EL (cell line): ENCODE data around the gene HNRNPL.
A peak's percentile ranks its signal among the peaks of the same experiment; 100 is the strongest.
"Not testable (repeated sequence)": the region's sequence is repeated elsewhere in the genome, so short reads cannot be mapped to it uniquely, and the experiment has no call there.

ENCODE experiments used
- DNase-seq: peaks from one replicate; pipeline ENCODE4 v3.0.0-alpha.2; 2016

HNRNPL gene

DNA sequence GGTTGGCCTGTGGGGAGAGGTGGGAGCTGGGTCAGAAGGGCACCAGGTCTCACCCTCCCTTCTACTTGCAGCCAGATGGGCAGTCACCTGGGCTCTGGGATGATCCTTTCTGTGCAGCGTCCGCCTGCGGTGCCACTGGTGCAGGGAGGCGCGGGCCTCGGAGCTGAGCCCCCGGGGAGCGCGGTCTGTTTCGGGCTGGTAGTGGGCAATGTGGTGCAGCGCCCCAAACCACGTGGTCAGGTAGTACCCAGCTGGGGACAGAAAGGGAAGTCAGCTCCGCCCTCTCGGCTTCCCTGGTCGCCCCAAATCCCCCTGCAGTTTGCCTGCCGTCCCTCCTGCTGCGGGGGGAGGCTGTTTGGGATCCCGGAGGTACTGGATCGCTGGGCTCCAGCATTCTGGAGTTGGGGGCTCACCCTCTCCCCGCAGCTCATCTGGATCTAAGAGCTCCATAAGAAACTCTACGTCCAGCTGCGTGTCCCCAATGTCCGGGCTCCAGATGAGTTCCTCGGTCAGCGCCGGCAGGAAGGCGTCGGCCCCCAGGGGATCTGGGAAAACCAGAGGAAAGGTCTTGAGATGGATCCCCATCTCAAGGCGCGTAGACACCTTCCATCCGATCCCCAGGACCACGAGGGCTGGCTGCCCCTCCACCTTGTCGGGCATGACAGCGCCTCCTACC, 19.5 kb upstream of the HNRNPL start:
- DNase-seq: no peak

DNA sequence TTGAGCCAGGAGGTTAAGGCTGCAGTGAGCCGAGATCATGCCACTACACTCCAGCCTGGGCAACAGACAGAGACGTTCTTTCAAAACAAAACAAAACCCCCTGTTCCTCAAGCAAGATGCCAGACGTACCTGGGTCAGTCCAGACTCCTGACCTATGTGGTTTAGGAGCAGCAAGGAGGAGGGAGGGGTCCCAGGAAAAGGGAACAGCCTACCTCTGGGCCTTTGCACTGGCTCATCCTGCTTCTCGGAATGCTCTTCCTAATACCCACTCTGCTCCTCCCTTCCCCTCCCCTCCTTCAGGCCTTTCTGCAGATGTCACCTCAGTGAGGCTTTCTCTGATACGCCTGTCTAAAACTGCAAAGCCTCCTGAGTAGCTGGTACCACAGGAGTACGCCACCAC, 18.8 kb upstream of the HNRNPL start:
- no peak for DNase-seq

DNA sequence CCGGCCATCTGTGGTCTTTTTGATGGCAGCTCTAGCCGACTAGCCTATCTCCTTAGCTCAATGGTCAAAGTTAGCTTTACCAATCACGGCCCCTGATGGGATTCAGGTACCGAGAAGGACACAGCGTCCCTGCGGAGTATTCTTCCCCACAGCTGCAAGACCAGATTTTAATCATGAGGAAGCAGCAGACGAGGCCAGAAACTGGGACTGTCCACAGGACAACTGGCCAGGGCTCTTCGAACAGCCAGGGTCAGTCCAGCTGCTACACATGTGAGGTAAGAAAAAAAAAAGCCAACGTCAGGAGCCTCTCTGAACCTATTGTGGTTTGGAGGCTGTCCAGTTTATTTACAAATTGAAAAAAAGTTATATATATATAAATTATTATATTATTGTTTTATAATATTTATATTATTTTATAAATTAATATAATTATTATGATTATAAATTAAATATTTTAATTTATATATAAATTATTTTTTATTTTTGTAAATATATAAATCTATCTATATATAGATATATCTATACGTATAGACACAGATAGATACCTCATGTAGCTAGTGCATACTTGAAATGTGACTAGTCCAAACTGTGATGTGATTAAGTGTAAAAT, 17.5 kb upstream of the HNRNPL start:
- no peak for DNase-seq

DNA sequence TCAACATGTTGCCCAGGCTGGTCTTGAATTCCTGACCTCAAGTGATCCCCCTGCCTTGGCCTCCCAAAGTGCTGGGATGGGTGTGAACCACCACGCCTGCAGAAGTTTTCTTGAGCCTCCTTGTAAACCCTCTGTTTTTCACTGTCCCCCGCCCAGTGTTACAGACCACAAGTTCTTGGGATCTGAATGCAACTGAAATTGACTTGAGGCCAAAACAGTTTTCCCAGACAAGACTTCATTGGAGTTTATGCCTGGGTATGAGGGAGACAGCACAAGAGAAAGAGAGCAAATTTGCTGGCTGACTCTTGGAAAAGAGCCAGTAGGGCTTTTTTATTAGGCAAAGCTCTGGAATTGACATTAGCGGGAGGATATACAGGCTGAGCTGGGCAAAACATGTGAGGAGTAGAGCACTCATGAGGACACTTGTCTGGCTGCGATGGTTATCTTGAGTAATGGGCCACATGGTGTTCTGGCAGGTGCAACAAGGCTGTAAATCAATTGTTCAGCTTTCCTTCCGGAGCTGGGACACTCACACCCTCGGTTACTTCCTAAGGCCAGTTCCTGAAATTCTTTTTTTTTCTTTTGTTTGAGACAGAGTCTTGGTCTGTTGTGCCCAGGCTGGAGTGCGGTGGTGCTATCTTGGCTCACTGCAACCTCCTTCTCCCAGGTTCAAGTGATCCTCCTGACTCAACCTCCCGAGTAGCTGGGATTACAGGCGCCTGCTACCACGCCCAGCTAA, 12.7 kb upstream of the HNRNPL start:
- peak; percentile 30 for DNase-seq

DNA sequence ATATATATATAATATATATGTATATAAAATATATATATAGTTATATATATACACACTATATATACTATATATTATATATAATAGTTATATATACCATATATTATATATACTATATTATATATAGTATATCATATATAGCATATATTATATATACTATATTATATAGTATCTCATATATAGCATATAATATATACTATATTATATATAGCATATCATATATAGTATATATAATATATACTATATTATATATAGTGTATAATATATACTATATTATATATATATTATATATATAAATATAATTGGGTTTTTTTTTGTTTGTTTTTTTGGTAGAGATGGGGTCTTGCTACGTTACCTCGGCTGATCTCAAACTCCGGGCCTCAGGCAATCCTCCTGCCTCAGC, 11.6 kb upstream of the HNRNPL start:
- no peak for DNase-seq

DNA sequence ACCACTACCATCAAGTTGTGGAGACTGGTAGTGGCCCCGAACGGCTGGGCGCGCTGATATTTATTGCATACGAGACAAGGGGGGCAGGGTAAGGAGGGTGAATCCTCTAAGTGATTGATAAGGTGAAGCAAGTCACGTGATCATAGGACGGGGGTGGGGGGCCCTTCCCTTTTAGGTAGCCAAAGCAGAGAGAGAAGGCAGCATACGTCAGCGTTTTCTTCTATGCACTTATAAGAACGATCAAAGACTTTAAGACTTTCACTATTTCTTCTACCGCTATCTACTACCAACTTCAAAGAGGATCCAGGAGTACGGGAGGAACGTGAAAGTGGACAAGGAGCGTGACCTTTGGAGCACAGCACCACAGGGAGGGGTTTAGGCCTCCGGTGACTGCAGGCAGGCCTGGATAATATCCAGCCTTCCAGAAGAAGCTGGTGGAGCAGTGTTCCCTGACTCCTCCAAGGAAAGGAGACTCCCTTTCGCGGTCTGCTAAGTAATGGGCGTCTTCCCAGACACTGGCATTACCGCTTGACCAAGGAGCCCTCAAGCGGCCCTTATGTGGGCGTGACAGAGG, 9.9 kb upstream of the HNRNPL start:
- DNase-seq: not testable (repeated sequence)

DNA sequence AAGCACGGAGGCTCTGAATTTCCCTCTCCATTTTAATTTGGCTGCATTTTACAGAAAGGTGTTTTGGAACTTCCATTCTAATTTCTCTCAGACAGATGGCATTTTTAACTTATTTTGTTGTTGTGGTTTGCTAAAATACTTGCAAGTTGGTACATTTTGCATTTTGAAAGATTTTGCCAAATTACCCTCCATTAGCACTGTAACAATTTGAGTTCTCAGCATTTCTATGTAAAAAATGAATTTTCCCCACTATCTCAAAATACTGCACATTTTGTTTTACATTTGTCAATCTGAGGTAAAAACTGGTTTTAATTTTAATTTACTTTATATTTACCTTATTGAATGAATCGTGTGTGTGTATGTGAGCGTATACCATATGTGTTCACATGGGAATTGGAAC, 7.0 kb upstream of the HNRNPL start:
- no peak for DNase-seq

DNA sequence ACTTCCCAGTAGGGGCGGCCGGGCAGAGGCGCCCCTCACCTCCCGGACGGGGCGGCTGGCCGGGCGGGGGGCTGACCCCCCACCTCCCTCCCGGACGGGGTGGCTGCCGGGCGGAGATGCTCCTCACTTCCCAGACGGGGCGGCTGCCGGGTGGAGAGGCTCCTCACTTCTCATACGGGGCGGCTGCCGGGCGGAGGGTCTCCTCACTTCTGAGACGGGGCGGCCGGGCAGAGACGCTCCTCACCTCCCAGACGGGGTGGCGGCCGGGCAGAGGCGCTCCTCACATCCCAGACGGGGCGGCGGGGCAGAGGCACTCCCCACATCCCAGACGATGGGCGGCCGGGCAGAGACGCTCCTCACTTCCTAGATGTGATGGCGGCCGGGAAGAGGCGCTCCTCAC, 6.0 kb upstream of the HNRNPL start:
- DNase-seq: not testable (repeated sequence)

DNA sequence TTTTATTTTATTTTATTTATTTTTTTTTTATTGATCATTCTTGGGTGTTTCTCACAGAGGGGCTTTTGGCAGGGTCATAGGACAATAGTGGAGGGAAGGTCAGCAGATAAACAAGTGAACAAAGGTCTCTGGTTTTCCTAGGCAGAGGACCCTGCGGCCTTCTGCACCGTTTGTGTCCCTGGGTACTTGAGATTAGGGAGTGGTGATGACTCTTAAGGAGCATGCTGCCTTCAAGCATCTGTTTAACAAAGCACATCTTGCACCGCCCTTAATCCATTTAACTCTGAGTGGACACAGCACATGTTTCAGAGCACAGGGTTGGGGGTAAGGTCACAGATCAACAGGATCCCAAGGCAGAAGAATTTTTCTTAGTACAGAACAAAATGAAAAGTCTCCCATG, 5.2 kb upstream of the HNRNPL start:
- not testable (repeated sequence) for DNase-seq

DNA sequence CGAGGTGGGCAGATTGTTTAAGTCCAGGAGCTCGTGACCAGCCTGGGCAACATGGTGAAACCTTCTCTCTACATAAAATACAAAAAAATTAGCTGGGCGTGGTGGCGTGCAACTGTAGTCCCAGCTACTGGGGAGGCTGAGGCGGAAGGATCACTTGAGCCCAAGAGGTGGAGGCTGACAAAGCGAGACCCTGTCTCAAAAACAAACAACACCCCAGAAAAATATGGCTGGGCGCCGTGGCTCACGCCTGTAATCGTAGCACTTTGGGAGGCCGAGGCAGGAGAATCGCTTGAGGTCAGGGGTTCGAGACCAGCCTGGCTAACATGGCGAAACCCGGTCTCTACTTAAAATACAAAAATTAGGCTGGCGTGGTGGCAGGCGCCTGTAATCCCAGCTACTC, 3.4 kb upstream of the HNRNPL start:
- DNase-seq: no peak

DNA sequence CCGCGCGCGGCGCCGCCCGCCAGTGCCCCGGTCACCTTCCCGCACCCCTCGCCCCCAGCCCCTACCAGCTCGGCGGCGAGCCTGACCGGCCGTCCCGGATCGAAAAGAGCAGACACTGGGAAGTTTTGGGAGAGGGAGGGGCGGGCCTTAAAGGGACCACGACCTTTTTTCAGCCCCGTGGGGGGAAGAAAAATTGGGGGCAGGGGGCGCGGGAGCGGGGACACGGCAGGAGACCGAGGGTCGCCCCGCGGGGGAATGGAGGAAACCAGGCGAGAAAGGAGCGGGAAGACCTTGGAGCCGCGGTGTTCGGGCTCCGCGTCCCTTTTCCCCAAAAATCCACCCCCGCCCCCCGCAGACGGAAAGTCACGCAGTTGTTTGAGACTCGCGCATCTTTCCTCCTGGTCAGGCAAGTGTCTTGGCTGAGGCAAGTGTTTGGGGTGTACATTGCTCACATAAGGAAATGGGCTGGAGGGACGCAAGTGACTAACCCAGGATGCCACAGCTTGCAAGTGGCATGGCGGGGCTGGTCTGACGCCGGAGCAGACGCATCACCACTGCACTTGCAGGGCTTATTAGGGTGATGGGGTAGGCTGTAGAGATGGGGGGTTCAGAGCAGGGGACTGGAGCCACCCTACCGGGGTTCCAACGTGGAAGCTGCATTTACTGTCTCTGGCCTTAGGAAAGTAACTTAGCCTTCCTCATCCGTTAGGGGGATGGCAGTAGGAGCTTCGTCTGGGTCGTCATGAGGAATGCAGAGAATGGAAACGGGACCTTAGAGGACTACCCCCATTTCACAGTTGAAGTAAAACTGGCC, 2.7 kb upstream of the HNRNPL start:
- peak; percentile 81 for DNase-seq

DNA sequence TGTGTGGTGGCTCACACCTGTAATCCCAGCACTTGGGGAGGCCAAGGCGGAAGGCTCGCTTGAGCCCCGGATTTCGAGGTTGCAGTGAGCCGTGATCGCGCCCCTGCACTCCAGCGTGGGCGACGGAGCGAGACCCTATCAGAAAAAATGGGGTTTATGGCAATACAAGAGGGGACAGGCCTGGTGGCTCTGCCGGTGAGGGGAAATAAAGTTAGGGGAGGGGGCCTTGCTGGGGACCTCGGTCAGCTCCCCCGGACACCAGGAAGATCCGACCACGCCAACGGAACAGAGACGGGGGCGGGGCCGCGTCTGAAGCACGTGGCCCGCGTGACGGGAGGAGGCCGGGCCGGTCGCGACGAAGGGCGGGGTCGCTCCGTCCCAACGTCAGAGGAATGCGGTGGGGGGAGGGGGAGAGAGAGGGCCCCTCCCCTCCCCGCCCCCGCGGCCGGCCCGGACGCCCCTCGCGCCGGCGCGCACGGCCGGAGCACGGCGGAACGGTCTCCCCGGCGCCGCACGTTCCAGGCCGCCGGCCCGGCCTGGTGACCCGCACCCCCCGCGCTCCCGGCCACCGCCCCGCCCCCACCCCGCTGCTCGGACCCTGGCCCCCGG, 1.9 kb upstream of the HNRNPL start:
- DNase-seq: peak; percentile 91

DNA sequence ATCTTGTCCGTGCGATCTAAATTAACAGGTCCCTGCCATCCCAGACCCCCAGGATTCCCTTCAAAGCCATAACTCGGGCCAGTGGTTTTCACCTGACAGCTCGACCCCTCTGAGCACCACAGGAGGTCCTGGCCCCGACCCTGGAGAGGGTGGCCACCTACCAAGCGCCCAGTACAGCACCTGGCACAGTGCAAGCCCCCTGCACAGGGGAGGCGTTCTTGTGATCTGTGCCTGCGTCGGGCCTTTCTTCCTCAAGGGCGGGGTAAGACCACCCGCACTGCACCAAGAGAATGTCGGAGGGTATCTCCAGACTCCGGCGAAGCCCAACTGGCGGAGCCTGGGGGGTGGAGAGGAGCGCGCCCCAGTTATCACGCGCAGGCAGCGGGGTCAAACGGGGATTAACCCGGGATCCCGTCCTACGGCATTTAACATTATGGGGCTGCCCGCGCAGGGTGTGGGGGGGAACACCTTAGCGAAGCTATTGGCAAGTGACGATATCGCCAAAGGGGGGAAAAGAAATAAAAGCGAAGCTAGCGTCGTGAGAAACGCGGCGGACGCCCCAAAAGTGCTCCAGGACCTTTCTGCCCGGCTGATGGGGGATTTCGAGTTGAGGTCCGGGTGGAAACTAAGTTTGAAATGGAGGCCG, 1.3 kb upstream of the HNRNPL start:
- DNase-seq: no peak

DNA sequence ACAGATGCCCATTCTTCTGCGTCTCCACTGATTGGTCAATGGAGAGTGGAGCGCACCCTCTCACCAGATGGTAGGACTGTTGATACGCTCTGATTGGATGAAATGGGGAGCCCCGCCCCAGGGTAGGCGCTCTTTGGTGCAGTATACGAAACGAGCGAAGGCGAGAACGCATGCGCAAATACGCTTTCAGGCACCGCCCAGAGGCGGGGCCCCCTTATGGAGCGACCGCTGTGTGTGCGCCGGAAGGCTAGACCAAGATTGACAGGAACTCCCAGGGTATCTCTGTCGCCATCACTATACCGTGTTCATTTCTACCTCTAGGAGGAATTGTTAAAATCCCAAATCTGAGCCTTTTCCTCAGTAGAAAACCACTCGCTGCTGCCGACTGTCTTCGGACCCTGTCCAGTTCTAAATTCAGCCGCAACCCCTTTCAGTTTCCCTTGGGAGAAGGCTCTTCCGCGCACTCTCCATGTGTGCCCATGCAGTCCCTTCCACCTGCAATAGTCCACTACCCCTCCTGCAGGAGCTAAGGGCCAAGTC, 720 bp upstream of the HNRNPL start:
- DNase-seq: no peak

DNA sequence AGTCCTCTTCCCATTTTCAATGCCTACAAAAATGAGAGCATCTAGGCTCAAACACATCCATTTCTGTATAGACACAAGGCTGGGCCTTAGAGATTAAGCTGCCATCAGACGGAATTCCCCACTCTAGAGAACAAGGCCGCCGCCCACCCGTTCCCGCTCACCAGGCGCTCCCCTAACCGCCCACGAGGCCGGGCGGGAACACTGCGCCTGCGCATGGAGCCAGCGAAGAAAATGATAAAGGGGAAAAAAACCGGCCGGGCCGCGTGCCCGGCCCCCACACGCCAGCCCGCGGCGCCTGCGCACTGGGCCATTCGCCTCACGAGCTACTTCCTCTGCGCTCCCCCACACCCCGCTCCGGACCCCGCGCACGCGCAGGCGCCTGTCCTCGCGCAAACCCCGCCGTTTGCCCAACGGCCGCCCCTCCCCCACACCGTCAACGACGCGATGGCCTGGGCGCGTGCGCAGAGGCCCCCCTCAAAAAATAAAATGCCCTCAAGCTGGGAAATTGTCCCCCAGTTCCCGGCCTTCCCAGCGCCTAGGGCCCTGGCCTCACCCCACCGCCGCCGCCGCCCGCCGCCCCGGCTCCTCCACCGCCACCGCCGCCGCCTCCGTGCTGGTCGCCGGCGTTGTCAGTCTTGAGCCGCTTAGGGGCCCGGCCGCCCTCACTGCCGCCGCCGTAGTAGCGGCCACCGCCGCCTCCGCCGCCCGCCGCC, 483 bp downstream of the HNRNPL start:
- peak; percentile 96 for DNase-seq

DNA sequence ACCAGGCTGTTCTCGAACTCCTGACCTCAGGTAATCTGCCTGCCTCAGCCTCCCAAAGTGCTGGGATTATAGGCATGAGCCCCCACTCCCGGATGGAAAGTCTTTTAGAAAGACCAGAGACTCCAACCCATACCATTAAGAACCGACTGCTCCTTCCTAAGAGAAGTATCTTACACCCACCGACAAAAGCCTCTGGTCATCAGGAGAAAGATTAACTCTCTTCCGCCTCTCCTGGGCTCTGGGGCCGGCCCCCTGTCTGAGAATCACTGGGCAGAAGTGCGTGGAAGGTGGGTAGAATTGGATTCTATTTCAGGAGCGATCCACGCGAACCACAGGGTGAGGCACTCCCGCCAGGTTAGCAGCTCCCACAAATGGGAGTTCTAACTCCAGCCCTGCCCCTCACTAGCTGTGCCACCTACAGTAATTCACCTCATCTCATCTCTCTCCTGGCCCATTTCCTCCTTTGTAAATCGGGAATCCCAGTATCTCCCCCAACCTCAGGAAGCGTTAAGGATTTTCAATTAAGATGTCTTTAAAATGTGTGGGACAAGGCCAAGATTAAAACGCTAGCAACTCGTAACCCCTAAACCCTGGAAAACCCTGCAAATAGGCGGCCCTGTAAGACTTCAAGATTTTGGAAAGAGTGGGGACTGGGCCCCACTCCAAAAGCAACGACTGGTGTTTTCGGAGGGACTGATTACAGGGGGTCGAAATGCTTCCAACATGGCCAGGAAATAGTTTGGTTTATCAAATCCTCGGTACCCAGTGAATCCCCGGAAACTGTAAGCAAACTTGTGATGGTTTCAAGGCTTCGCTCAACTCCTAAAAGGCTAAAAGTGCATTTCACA, 1.3 kb downstream of the HNRNPL start:
- DNase-seq: no peak

DNA sequence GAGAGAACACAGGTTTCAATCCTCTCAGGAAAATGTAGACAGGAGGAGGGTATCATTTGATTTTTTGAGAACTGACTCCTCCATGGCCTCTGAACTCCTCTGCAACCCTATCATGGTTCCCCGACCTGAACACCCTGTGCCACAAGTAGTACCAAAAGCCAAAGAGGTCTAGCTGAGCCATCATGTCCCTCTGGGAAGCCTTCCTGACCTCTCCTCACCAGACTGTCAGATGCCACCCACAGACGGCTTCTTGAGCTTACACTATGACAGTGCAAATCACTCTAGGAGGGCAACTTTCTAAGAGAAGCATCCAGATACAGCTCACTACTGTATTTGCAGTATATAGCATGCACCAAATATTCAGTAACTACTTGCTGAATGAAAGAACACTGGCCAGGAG, 3.7 kb downstream of the HNRNPL start:
- DNase-seq: no peak

DNA sequence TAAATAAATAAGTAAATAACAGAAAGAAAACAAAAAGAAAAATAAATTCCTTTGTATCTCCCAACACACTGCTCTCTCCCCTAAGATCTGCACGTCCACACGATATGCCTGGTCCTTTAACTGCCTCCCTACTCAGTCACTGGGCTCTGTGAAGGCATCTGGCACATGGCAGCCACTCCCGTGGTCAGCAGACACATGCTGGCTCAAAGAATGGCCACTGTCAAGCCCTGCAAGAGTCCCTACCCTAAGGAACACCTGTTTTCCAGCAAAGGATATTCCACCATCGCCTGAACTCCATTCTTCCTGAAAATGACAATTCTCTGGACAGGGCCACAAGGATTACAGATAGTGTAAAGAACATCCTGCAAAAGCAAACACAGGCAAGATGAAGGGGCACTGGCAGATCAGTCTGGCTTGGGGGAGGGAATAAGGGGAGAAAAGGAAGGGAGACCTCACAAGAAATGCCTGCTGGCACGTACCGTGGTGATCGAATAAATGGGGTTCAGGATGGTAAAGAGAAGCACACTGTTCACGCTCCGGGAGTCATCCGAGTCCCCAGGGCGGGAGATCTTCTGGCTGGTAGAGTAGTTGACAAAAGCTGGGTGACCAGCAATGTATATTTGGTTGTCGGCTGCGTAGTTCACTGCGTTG, 4.3 kb downstream of the HNRNPL start:
- DNase-seq: no peak

DNA sequence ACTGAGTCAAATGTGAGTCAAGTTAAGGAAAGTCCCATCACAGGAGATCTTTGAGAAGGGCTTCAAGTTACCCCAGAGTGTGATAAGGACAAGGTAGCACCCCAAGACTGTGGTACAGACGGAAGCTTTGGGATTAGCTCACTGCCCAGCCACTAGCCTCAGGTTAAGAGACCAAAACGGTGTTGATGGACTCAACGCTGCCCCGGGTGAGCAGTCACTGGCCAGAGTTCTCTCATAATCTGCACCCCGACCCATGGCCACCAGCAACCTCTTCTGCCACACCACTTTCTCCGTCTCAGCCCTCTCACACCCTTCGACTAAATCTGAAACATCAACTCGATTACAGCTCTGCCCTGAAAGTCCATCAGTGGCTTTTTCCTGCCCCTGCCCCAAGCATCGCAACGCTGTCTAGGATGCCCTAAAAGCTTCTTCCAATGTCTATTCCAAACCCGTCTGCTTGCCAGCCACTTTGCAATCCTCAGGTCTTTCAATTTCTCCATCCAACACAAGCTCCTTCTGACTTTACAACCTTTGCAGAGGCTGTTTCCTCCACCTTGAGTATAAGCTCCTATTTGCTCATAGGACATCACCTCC, 5.6 kb downstream of the HNRNPL start:
- DNase-seq: no peak
